DMS53 treated with DMSO at 0.1 percent for 48 hours (cell line): ENCODE measurements around the gene FAM3A.
"Not testable (repeated sequence)": the region's sequence is repeated elsewhere in the genome, so short reads cannot be mapped to it uniquely, and the experiment has no call there.

Experiments used
- DNase-seq: peaks from one replicate; lab custom pipeline; 2025; ENCODE audit not compliant: unreplicated experiment; lab: John Stamatoyannopoulos, UW

Gene FAM3A

GRCh38 chrX:154515966-154516655 is at the start of gene FAM3A:
TSS of gene FAM3A (minus strand) at chrX:154516232. CDS start at chrX:154515772, 460 bp downstream.
- DNase-seq = peak; percentile 70

- DNase-seq = not testable (repeated sequence)
Measured at GRCh38 chrX:154562295-154562694, 46.3 kb upstream of the FAM3A start.

- not testable (repeated sequence) for DNase-seq
Measured at GRCh38 chrX:154560326-154560725, 44.3 kb upstream of the FAM3A start.

- DNase-seq = not testable (repeated sequence)
Measured at GRCh38 chrX:154558896-154559295, 42.9 kb upstream of the FAM3A start.

GRCh38 chrX:154558060-154558690 is 42.1 kb upstream of the FAM3A start:
- DNase-seq = not testable (repeated sequence)

GRCh38 chrX:154552112-154552806 is 36.2 kb upstream of the FAM3A start:
- not testable (repeated sequence) for DNase-seq

GRCh38 chrX:154549766-154550165 is 33.7 kb upstream of the FAM3A start:
- no peak for DNase-seq

GRCh38 chrX:154548028-154548316 is 31.9 kb upstream of the FAM3A start:
- DNase-seq = no peak

- peak; percentile 87 for DNase-seq
Measured at GRCh38 chrX:154547245-154548027, 31.4 kb upstream of the FAM3A start, which contains the start of gene IKBKG. TSS of gene IKBKG (plus strand) at chrX:154547620. CDS start at chrX:154552003, 4,383 bp downstream.

GRCh38 chrX:154546354-154547244 is 30.6 kb upstream of the FAM3A start, which contains the start of gene G6PD:
TSS of gene G6PD (minus strand) at chrX:154546846. CDS start at chrX:154546155, 691 bp downstream.
- DNase-seq = peak; percentile 56

- DNase-seq = no peak
Measured at GRCh38 chrX:154545673-154546274, 29.7 kb upstream of the FAM3A start.

GRCh38 chrX:154542723-154543424 is 26.8 kb upstream of the FAM3A start:
- DNase-seq = peak; percentile 50

GRCh38 chrX:154541896-154542722 is 26.1 kb upstream of the FAM3A start:
- no peak for DNase-seq

GRCh38 chrX:154541589-154541895 is 25.5 kb upstream of the FAM3A start:
- DNase-seq = no peak

- peak; percentile 40 for DNase-seq
Measured at GRCh38 chrX:154540897-154541535, 25.0 kb upstream of the FAM3A start.

GRCh38 chrX:154540365-154540764 is 24.3 kb upstream of the FAM3A start:
- DNase-seq = not testable (repeated sequence)

GRCh38 chrX:154539077-154539476 is 23.0 kb upstream of the FAM3A start:
- peak; percentile 33 for DNase-seq

GRCh38 chrX:154535892-154536291 is 19.9 kb upstream of the FAM3A start:
- DNase-seq = no peak
